GM23338 (cell line): ENCODE data around the gene POLR1A. TPM values are rescaled to one million over a fixed set of nuclear protein-coding genes. Genes with fewer than 3 reads are reported as not detected.

ENCODE experiments used
- ATAC-seq: fragments of 200-7000 bp; cut with Tn5 transposase; 3 replicates; pipeline ENCODE4 v1.9.1; 2020
- DNase-seq: peaks from one replicate; pipeline ENCODE4 v3.0.0-alpha.2; 2015; ENCODE audit warnings: low spot score
- H2AFZ ChIP-seq: fragments of 200-600 bp; sonication (generic); 2 replicates; pipeline ENCODE4 v1.8.0; 2016; ENCODE audit warnings: antibody characterized with exemption, mild to moderate bottlenecking, moderate library complexity
- H3F3A ChIP-seq: fragments of 200-600 bp; sonication (generic); replicated peaks from 2 replicates; pipeline ENCODE4 v1.8.0; 2017; ENCODE audit warnings: antibody characterized with exemption, mixed run types, low read depth
- H3K27ac ChIP-seq: fragments of 200-600 bp; sonication (generic); 2 replicates; pipeline ENCODE4 v1.6.1; 2016; ENCODE audit warnings: low read depth
- H3K27me3 ChIP-seq: fragments of 200-600 bp; sonication (generic); 2 replicates; pipeline ENCODE4 v1.8.0; 2016; ENCODE audit warnings: mild to moderate bottlenecking, mixed run types, moderate library complexity; ENCODE audit not compliant: insufficient read depth
- H3K36me3 ChIP-seq: fragments of 200-600 bp; sonication (generic); 2 replicates; pipeline ENCODE4 v1.8.0; 2016; ENCODE audit warnings: mild to moderate bottlenecking; ENCODE audit not compliant: insufficient read depth
- H3K4me1 ChIP-seq: fragments of 200-600 bp; sonication (generic); 2 replicates; pipeline ENCODE4 v1.8.0; 2016; ENCODE audit warnings: mild to moderate bottlenecking, moderate library complexity; ENCODE audit not compliant: insufficient read depth
- H3K4me2 ChIP-seq: fragments of 200-600 bp; sonication (generic); 2 replicates; pipeline ENCODE4 v1.7.1; 2017; ENCODE audit warnings: mixed run types
- H3K4me3 ChIP-seq: fragments of 200-600 bp; sonication (generic); 2 replicates; pipeline ENCODE4 v1.6.1; 2016; ENCODE audit warnings: mixed run types
- H3K79me2 ChIP-seq: fragments of 200-600 bp; sonication (generic); replicated peaks from 2 replicates; pipeline ENCODE4 v1.8.0; 2017; ENCODE audit warnings: mild to moderate bottlenecking; ENCODE audit not compliant: insufficient read depth
- H3K9me2 ChIP-seq: fragments of 200-600 bp; sonication (generic); 2 replicates; pipeline ENCODE4 v1.8.0; 2017; ENCODE audit not compliant: insufficient read depth
- H4K20me1 ChIP-seq: fragments of 200-600 bp; sonication (generic); replicated peaks from 2 replicates; pipeline ENCODE4 v1.8.0; 2017; ENCODE audit warnings: mild to moderate bottlenecking; ENCODE audit not compliant: insufficient read depth
- H3K27ac Mint-ChIP-seq: 2 replicates; pipeline ENCODE4 v1.8.0; 2020; ENCODE audit warnings: inconsistent platforms, mild to moderate bottlenecking, moderate library complexity, mixed read lengths
- H3K27me3 Mint-ChIP-seq: 3 replicates; pipeline ENCODE4 v1.8.0; 2022; ENCODE audit warnings: low read depth, mild to moderate bottlenecking, moderate library complexity, mixed read lengths, inconsistent platforms; ENCODE audit not compliant: insufficient read depth, poor library complexity
- H3K36me3 Mint-ChIP-seq: 3 replicates; pipeline ENCODE4 v1.8.0; 2021; ENCODE audit warnings: low read depth, mild to moderate bottlenecking, inconsistent platforms, moderate library complexity, mixed read lengths
- H3K4me1 Mint-ChIP-seq: 3 replicates; pipeline ENCODE4 v1.8.0; 2020; ENCODE audit warnings: mild to moderate bottlenecking, inconsistent platforms, mixed read lengths
- H3K4me3 Mint-ChIP-seq: 3 replicates; pipeline ENCODE4 v1.8.0; 2021; ENCODE audit warnings: moderate library complexity, mild to moderate bottlenecking, inconsistent platforms, mixed read lengths
- H3K9me3 Mint-ChIP-seq: 3 replicates; pipeline ENCODE4 v1.8.0; 2020; ENCODE audit warnings: moderate library complexity, mild to moderate bottlenecking, inconsistent platforms, mixed read lengths
- CREB1 ChIP-seq: fragments of 250-450 bp; sonication (Bioruptor Pico); IDR thresholded peaks from 2 replicates; pipeline ENCODE4 v1.5.0; 2020; ENCODE audit warnings: low read depth, mild to moderate bottlenecking, moderate library complexity
- CTCF ChIP-seq, 2 experiments: fragments of 200-600 bp in 1 of 2; sonication (generic) in 1 of 2; conservative IDR thresholded peaks; 2 replicates each; pipeline versions ENCODE4 v1.5.1 to v1.6.1; 2016 to 2017; ENCODE audit warnings: antibody characterized with exemption in 2 of 2, low read depth in 2 of 2, mild to moderate bottlenecking in 2 of 2, moderate library complexity in 1 of 2
- EZH2 ChIP-seq: fragments of 200-600 bp; sonication (generic); IDR thresholded peaks from one replicate; pipeline ENCODE4 v1.8.0; 2017; ENCODE audit warnings: antibody characterized with exemption, mild to moderate bottlenecking, low read depth; ENCODE audit not compliant: unreplicated experiment
- JUNB ChIP-seq: IDR thresholded peaks from one replicate; pipeline ENCODE4 v1.6.1; 2016; ENCODE audit warnings: antibody characterized with exemption; ENCODE audit not compliant: unreplicated experiment
- NANOG ChIP-seq: IDR thresholded peaks from 2 replicates; pipeline ENCODE4 v1.6.1; 2016; ENCODE audit warnings: antibody characterized with exemption, borderline replicate concordance
- POLR2AphosphoS5 ChIP-seq: IDR thresholded peaks from 2 replicates; pipeline ENCODE4 v1.6.1; 2016; ENCODE audit warnings: antibody characterized with exemption, low read depth
- STAT1 ChIP-seq: IDR thresholded peaks from one replicate; pipeline ENCODE4 v1.6.1; 2016; ENCODE audit warnings: antibody characterized with exemption; ENCODE audit not compliant: unreplicated experiment
- ZNF114 ChIP-seq: fragments of 250-450 bp; sonication (Bioruptor Pico); IDR thresholded peaks from 2 replicates; pipeline ENCODE4 v1.5.0; 2020; ENCODE audit warnings: mild to moderate bottlenecking, moderate library complexity
- ZNF331 ChIP-seq: fragments of 250-450 bp; sonication (Bioruptor Pico); IDR thresholded peaks from 2 replicates; pipeline ENCODE4 v1.5.0; 2020; ENCODE audit warnings: low read depth, mild to moderate bottlenecking, moderate library complexity
- ZNF462 ChIP-seq: fragments of 250-450 bp; sonication (Bioruptor Pico); IDR thresholded peaks from 2 replicates; pipeline ENCODE4 v1.5.0; 2020; ENCODE audit warnings: mild to moderate bottlenecking, moderate library complexity
- polyA plus RNA-seq: library from polyadenylated mRNA; unstranded; fragments of >200 nt; fragmentation: Nextera tagmentation; extraction: Ambion mirVana; gene quantifications from 2 replicates; pipeline ENCODE4 v1.2.1, GENCODE V29; 2016
- total RNA-seq: library from RNA; depleted of rRNA; stranded (reverse); fragments of >200 nt; shearing (Covaris generic); gene quantifications from 2 replicates; pipeline ENCODE4 v1.2.3, GENCODE V29; 2014
- TF ChIP-seq, protein P1 (sequence below): IDR thresholded peaks from 2 replicates; pipeline ENCODE4 v1.6.1; 2016; ENCODE audit warnings: antibody characterized with exemption

The POLR1A gene
- total and polyA plus RNA-seq, 2 experiments from 2014 or later, result 13.8 to 43.2 TPM

GRCh38 chr2:86107031-86107430 lies 1.3 kb upstream of the POLR1A start:
- Mint-ChIP-seq H3K9me3 (no peaks in the 10 kb centered on the region), H3K27me3 (no peaks in the 10 kb centered on the region), H3K36me3 (peaks cover 67% of the 10 kb centered on the region), H3K4me1 (peaks cover 20% of the 10 kb centered on the region), H3K27ac (peak overlapping the region; percentile 100), H3K4me3 (peak overlapping the region; percentile 95)
- Histone ChIP-seq H3F3A (no peaks in the 10 kb centered on the region), H3K9me2 (no peaks in the 10 kb centered on the region), H4K20me1 (peaks cover 37% of the 10 kb centered on the region), H3K4me2 (peak overlapping the region; percentile 94), H3K27me3 (no peaks in the 10 kb centered on the region), H3K36me3 (peaks cover 19% of the 10 kb centered on the region; the same call in 1 of the 2 replicates), H2AFZ (no peak overlapping the region), H3K4me1 (peaks cover 14% of the 10 kb centered on the region), H3K27ac (peak overlapping the region; percentile 76; the same call in 1 of the 2 replicates), H3K4me3 (peak overlapping the region; percentile 89), H3K79me2 (peaks cover 90% of the 10 kb centered on the region)
- ATAC-seq (no peak), DNase-seq (no peak)
- TF ChIP-seq EZH2 (no peak), POLR2AphosphoS5 (no peak), STAT1 (no peak), NANOG (no peak), ZNF114 (no peak), ZNF331 (CRISPR knock-in tag) (no peak), CREB1 (CRISPR knock-in tag) (no peak), JUNB (no peak), ZNF462 (no peak), CTCF (conservative IDR thresholded peaks at IDR 0.05; ENCODE audit: low read depth in 2 of 2) (no peak)
- TF ChIP-seq, protein P1, sequence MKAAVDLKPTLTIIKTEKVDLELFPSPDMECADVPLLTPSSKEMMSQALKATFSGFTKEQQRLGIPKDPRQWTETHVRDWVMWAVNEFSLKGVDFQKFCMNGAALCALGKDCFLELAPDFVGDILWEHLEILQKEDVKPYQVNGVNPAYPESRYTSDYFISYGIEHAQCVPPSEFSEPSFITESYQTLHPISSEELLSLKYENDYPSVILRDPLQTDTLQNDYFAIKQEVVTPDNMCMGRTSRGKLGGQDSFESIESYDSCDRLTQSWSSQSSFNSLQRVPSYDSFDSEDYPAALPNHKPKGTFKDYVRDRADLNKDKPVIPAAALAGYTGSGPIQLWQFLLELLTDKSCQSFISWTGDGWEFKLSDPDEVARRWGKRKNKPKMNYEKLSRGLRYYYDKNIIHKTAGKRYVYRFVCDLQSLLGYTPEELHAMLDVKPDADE, result no peak
